Endodermal cell (in vitro differentiated cells): ENCODE data around the gene ASAH2. TPM values are rescaled to one million over a fixed set of nuclear protein-coding genes. Genes with fewer than 3 reads are reported as not detected.

Source experiments
- DNase-seq: peaks from one replicate; pipeline ENCODE4 v3.0.0-alpha.2; 2017
- H3K27ac ChIP-seq: 2 replicates; pipeline ENCODE4 v1.5.1; 2013; ENCODE audit warnings: mild to moderate bottlenecking, low read depth, low read length, moderate library complexity
- H3K27me3 ChIP-seq: 2 replicates; pipeline ENCODE4 v1.6.1; 2013; ENCODE audit warnings: mild to moderate bottlenecking, low read length, moderate library complexity; ENCODE audit not compliant: insufficient read depth, control insufficient read depth, poor library complexity, severe bottlenecking
- H3K36me3 ChIP-seq: 2 replicates; pipeline ENCODE4 v1.7.0; 2013; ENCODE audit warnings: mild to moderate bottlenecking, low read length, moderate library complexity; ENCODE audit not compliant: control insufficient read depth, insufficient read depth
- H3K4me1 ChIP-seq: one replicate; pipeline ENCODE4 v1.7.0; 2013; ENCODE audit warnings: low read length; ENCODE audit not compliant: control insufficient read depth, insufficient read depth
- H3K4me3 ChIP-seq: 2 replicates; pipeline ENCODE4 v1.5.1; 2013; ENCODE audit warnings: mild to moderate bottlenecking, low read length, moderate library complexity
- H3K9ac ChIP-seq: 2 replicates; pipeline ENCODE4 v1.6.1; 2013; ENCODE audit warnings: mild to moderate bottlenecking, low read length, moderate library complexity; ENCODE audit not compliant: poor library complexity, severe bottlenecking; ENCODE audit errors: extremely low read depth
- H3K9me3 ChIP-seq: 2 replicates; pipeline ENCODE4 v1.6.1; 2013; ENCODE audit warnings: mild to moderate bottlenecking, low read length, moderate library complexity; ENCODE audit not compliant: control insufficient read depth
- H3K27ac Mint-ChIP-seq: 2 replicates; pipeline ENCODE4 v1.8.0; 2020; ENCODE audit warnings: mixed read lengths
- H3K27me3 Mint-ChIP-seq: 2 replicates; pipeline ENCODE4 v1.8.0; 2021; ENCODE audit warnings: mild to moderate bottlenecking, mixed read lengths; ENCODE audit not compliant: insufficient read depth
- H3K36me3 Mint-ChIP-seq: 2 replicates; pipeline ENCODE4 v1.8.0; 2020; ENCODE audit warnings: low read depth, mixed read lengths
- H3K4me1 Mint-ChIP-seq: 2 replicates; pipeline ENCODE4 v1.8.0; 2020; ENCODE audit warnings: mixed read lengths
- H3K4me3 Mint-ChIP-seq: 2 replicates; pipeline ENCODE4 v1.8.0; 2020; ENCODE audit warnings: mild to moderate bottlenecking, moderate library complexity, mixed read lengths
- H3K9me3 Mint-ChIP-seq: 2 replicates; pipeline ENCODE4 v1.8.0; 2020; ENCODE audit warnings: mild to moderate bottlenecking, mixed read lengths
- WGBS, 2 experiments: methylation state at CpG; one replicate each; pipeline versions ENCODE4 v1.1.5 to v1.1.7; 2013; ENCODE audit warnings: missing lambda C conversion rate in 2 of 2, mixed read lengths in 1 of 2; ENCODE audit not compliant: insufficient coverage in 1 of 2, insufficient read length in 1 of 2; 5-methylcytosine and 5-hydroxymethylcytosine counted together
- total RNA-seq, 2 donors: library from RNA; stranded (reverse); fragmentation: NEBNext Ultra II Directional in 1 of 2; extraction: Animal tissue kit (Norgen Biotek cat#: 25700) in 1 of 2; gene quantifications; 2 replicates in 1 of 2; 3 replicates in 1 of 2; pipeline ENCODE4 v1.2.1, GENCODE V29; 2021
- TF ChIP-seq, protein P1 (sequence below): fragments of 200-600 bp; sonication (generic); conservative IDR thresholded peaks from 2 replicates; pipeline ENCODE4 v1.5.0; 2021; ENCODE audit warnings: antibody characterized with exemption, mild to moderate bottlenecking

Gene ASAH2
- total RNA-seq, 2 donors from 2014 or later, result 5.2 to 6.7 TPM

GRCh38 chr10:50216418-50216817, 34.9 kb downstream of the ASAH2 start:
- no peak overlapping the region for H3K27ac Mint-ChIP-seq
- H3K4me1 Mint-ChIP-seq, result no peaks in the 10 kb centered on the region
- DNase-seq, result no peak
- H3K27me3 Mint-ChIP-seq, result no peaks in the 10 kb centered on the region
- H3K9me3 Mint-ChIP-seq, result no peaks in the 10 kb centered on the region
- no peak overlapping the region for H3K4me3 Mint-ChIP-seq
- TF ChIP-seq, protein P1, sequence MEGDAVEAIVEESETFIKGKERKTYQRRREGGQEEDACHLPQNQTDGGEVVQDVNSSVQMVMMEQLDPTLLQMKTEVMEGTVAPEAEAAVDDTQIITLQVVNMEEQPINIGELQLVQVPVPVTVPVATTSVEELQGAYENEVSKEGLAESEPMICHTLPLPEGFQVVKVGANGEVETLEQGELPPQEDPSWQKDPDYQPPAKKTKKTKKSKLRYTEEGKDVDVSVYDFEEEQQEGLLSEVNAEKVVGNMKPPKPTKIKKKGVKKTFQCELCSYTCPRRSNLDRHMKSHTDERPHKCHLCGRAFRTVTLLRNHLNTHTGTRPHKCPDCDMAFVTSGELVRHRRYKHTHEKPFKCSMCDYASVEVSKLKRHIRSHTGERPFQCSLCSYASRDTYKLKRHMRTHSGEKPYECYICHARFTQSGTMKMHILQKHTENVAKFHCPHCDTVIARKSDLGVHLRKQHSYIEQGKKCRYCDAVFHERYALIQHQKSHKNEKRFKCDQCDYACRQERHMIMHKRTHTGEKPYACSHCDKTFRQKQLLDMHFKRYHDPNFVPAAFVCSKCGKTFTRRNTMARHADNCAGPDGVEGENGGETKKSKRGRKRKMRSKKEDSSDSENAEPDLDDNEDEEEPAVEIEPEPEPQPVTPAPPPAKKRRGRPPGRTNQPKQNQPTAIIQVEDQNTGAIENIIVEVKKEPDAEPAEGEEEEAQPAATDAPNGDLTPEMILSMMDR, result no peak
- H3K36me3 Mint-ChIP-seq, result no peaks in the 10 kb centered on the region
- H3K27ac ChIP-seq, result no peak overlapping the region
- H3K4me1 ChIP-seq, result no peaks in the 10 kb centered on the region
- no peaks in the 10 kb centered on the region for H3K27me3 ChIP-seq
- H3K36me3 ChIP-seq, result no peaks in the 10 kb centered on the region
- no peak overlapping the region for H3K9ac ChIP-seq
- H3K4me3 ChIP-seq, result no peak overlapping the region
- H3K9me3 ChIP-seq, result no peaks in the 10 kb centered on the region

DNA sequence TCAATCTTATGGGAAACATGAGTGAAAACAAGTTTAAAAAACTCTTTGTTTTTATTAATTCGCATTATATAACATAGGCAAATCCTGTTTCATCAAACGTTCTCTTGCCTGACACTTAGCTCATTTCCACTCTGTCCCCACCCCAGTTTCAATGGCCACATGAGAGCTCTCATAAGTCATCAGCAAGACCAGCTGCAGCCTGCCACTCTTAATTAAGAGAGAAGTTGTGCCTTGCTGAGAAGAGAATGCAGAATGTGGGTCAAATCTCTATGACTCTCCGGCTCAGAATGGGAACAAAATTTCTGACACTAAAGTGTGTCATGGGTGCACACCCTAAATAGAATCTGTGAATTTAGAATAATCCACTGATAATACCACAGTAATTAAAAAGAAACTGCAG, 39.6 kb downstream of the ASAH2 start:
- Mint-ChIP-seq H3K27ac (no peak overlapping the region), H3K9me3 (no peaks in the 10 kb centered on the region), H3K4me1 (no peaks in the 10 kb centered on the region), H3K27me3 (no peaks in the 10 kb centered on the region), H3K36me3 (no peaks in the 10 kb centered on the region), H3K4me3 (no peak overlapping the region)
- DNase-seq, result no peak
- TF ChIP-seq, protein P1, result no peak
- Histone ChIP-seq H3K4me3 (no peak overlapping the region), H3K9me3 (no peaks in the 10 kb centered on the region), H3K36me3 (no peaks in the 10 kb centered on the region), H3K27me3 (no peaks in the 10 kb centered on the region), H3K9ac (no peak overlapping the region), H3K4me1 (no peaks in the 10 kb centered on the region), H3K27ac (no peak overlapping the region)
- 88 to 100% methylated on average over 2 to 3 of the region's 3 CpGs for WGBS, 2 experiments

DNA sequence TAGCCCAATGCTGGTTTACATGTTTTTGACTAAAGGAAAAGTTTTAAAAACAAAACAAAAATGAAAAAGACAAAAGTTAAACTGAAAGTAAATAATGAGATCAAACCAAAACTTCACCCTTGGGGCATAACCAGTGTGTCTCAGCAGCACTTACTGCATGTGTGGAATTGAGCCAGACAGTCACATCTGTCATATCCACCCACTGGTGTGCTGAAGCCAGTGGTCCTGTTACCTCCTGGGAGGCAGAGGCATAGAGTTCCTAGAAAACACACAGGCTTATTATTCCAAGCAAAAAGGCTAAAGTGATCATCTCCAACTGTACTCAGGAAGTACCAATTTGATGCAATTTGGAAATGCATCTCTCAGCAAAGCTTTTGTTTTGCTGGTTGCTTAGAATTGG, 40.4 kb downstream of the ASAH2 start:
- H3K9me3 ChIP-seq, result no peaks in the 10 kb centered on the region
- H3K27me3 Mint-ChIP-seq, result no peaks in the 10 kb centered on the region
- DNase-seq, result no peak
- no peaks in the 10 kb centered on the region for H3K36me3 Mint-ChIP-seq
- no peaks in the 10 kb centered on the region for H3K27me3 ChIP-seq
- no peak overlapping the region for H3K9ac ChIP-seq
- no peak overlapping the region for H3K27ac ChIP-seq
- no peaks in the 10 kb centered on the region for H3K4me1 ChIP-seq
- H3K4me3 Mint-ChIP-seq, result no peak overlapping the region
- no peak overlapping the region for H3K4me3 ChIP-seq
- no peak overlapping the region for H3K27ac Mint-ChIP-seq
- TF ChIP-seq, protein P1, result no peak
- no peaks in the 10 kb centered on the region for H3K36me3 ChIP-seq
- H3K4me1 Mint-ChIP-seq, result no peaks in the 10 kb centered on the region
- no peaks in the 10 kb centered on the region for H3K9me3 Mint-ChIP-seq

Other genes starting within 250 kb of the ASAH2 start
- gene WASHC2A, start 183.6 kb downstream of the ASAH2 start, total RNA-seq, result 10 to 100 TPM; 35.4 to 49.9 TPM